ENCODE results near the gene C10orf71. TPM values are rescaled to one million over a fixed set of nuclear protein-coding genes. Genes with fewer than 3 reads are reported as not detected.

The C10orf71 gene
- total and polyA plus RNA-seq, 9 donors, result 0.01 to 0.03 (median 0.03) TPM; not detected in 6

DNA sequence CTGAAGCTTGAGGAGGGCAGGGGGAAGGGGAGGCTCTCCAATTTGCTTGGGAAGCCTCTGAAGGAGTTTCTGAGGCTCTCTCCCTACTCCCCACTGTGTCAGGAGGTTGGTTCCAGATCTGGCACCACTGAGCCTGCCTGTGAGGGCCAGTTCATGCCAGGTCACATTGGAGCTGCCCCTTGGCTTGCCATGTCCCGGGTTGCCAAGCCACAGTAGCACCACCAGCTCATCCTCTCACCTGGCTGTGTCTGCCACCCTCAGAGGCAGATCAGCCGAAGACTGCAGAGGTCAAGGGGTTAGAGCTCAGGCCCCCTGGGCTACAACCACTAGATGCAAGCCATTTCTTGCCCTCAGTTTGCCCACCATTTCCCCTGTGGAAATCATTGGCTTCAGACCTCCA, 3.1 kb downstream of the C10orf71 start:
- no peaks in the 10 kb centered on the region for H3K36me3 ChIP-seq
- H3K27ac ChIP-seq, result no peak overlapping the region
- TF ChIP-seq POLR2A (IDR thresholded peaks at IDR 0.05) (no peak), EP300 (IDR thresholded peaks at IDR 0.05) (no peak), CTCF (IDR thresholded peaks at IDR 0.05) (no peak)
- no peaks in the 10 kb centered on the region for H3K27me3 ChIP-seq
- H3K4me3 ChIP-seq, result no peak overlapping the region
- no peaks in the 10 kb centered on the region for H3K4me1 ChIP-seq (ENCODE audit: insufficient read depth)
- 47 to 100% (median 59%) methylated on average over 1 to 2 of the region's 2 CpGs for WGBS, 3 donors
- H3K9me3 ChIP-seq, result no peaks in the 10 kb centered on the region
- no peak for DNase-seq
- intact Hi-C loops (cut with DNase I), result no loop called here

DNA sequence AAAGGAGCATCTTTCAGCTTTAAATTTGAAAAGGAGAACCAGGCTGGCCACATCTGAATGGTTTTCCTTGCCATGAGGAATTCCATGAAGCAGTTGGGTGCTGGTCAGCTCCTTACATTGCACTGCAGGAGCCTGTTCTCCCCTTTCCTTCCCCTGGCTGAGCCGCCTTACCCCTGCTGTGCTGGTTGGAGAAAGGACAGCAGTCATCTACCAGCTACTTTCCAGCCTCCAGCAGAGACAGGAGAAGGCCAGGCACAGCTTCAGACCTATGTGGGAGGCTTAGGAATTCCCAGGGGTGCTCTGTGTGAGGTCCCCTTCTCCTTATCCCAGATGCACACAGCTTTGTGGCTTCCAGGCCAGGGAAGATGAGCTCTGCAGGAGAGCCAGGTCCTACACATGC, 4.7 kb downstream of the C10orf71 start:
- H3K9me3 ChIP-seq, result no peaks in the 10 kb centered on the region
- no peak for DNase-seq
- H3K27ac ChIP-seq, result no peak overlapping the region
- no peak for TF ChIP-seq POLR2A (IDR thresholded peaks at IDR 0.05)
- no peak for TF ChIP-seq CTCF (IDR thresholded peaks at IDR 0.05)
- TF ChIP-seq EP300 (IDR thresholded peaks at IDR 0.05), result no peak
- WGBS, 3 donors, result 29 to 54% (median 52%) methylated on average over 1 of the region's 1 CpG
- no peaks in the 10 kb centered on the region for H3K36me3 ChIP-seq
- H3K27me3 ChIP-seq, result no peaks in the 10 kb centered on the region
- no peak overlapping the region for H3K4me3 ChIP-seq
- intact Hi-C loops (cut with DNase I), result no loop called here
- no peaks in the 10 kb centered on the region for H3K4me1 ChIP-seq (ENCODE audit: insufficient read depth)

DNA sequence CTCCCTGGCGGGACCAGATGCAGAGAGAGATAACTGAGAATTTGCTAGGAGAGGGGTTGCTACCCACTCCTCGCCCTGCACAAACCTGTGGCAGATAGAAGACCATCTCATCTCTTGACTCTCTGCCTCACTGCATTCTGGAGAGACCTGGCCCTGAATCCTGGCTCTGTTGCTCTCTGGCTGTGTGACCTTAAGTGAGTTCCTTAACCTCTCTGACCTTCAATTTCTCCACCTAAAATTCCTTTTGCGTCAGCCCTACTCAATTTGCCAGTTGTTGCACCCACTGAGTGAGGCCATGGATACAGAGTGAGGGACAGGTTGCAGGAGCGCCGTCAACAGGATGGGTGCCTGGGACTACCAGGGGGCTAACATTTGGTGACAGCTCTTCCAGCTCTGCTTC, 5.2 kb downstream of the C10orf71 start:
- TF ChIP-seq CTCF (IDR thresholded peaks at IDR 0.05), result no peak
- TF ChIP-seq EP300 (IDR thresholded peaks at IDR 0.05), result no peak
- no peak for TF ChIP-seq POLR2A (IDR thresholded peaks at IDR 0.05)

GRCh38 chr10:49307921-49308320, 9.0 kb downstream of the C10orf71 start:
- Histone ChIP-seq H3K4me3 (no peak overlapping the region), H3K27me3 (no peaks in the 10 kb centered on the region), H3K36me3 (no peaks in the 10 kb centered on the region), H3K27ac (no peak overlapping the region), H3K4me1 (ENCODE audit: insufficient read depth) (no peaks in the 10 kb centered on the region), H3K9me3 (no peaks in the 10 kb centered on the region)
- WGBS, 3 donors, result 89 to 93% (median 92%) methylated on average over 1 of the region's 1 CpG
- intact Hi-C loops (cut with DNase I), result no loop called here
- no peak for TF ChIP-seq EP300 (IDR thresholded peaks at IDR 0.05)
- no peak for TF ChIP-seq POLR2A (IDR thresholded peaks at IDR 0.05)
- TF ChIP-seq CTCF (IDR thresholded peaks at IDR 0.05), result no peak
- DNase-seq, result no peak

More for the DNA sequence above, 5.2 kb downstream of the C10orf71 start:
- Histone ChIP-seq H3K27me3 (no peaks in the 10 kb centered on the region), H3K27ac (no peak overlapping the region), H3K4me1 (ENCODE audit: insufficient read depth) (no peaks in the 10 kb centered on the region), H3K36me3 (no peaks in the 10 kb centered on the region), H3K9me3 (no peaks in the 10 kb centered on the region), H3K4me3 (no peak overlapping the region)
- intact Hi-C loops (cut with DNase I), result no loop called here
- WGBS, 3 donors, result 82 to 91% (median 84%) methylated on average over 5 of the region's 5 CpGs
- DNase-seq, result no peak
